ENCODE results near the gene CDK5.
A peak's percentile ranks its signal among the peaks of the same experiment; 100 is the strongest.

The CDK5 gene

DNA sequence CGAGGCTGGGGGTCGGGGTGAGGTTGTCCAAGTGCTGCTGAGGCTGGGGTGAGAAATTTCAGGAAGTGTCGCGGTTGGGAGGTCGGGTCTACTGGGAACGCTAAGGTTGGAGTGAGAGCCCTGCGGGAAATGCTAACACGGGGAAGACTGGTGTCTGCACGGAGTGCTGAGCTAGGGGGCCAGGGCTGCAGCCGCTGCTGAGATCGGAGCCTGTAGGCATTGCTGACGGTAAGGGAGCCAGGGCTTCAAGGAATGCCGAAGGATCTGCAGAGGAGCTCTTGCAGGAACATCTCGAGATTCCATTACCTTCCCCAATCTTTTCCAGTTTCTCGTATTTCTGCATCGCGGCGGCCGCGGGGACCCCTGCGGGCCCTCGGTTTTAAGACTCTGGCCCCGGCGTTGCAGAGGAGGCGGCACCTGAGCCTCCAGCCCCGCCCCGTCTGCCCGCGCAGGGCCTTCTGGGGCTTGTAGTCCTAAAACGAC lies at the start of gene CDK5:
Gene CDK5, minus strand, starts transcription at position 392 of the 483 bp plus-strand sequence. Its CDS starts 49 bp downstream, at position 343.
- peak; percentile 46 for DNase-seq (ENCODE audit: low spot score)

DNA sequence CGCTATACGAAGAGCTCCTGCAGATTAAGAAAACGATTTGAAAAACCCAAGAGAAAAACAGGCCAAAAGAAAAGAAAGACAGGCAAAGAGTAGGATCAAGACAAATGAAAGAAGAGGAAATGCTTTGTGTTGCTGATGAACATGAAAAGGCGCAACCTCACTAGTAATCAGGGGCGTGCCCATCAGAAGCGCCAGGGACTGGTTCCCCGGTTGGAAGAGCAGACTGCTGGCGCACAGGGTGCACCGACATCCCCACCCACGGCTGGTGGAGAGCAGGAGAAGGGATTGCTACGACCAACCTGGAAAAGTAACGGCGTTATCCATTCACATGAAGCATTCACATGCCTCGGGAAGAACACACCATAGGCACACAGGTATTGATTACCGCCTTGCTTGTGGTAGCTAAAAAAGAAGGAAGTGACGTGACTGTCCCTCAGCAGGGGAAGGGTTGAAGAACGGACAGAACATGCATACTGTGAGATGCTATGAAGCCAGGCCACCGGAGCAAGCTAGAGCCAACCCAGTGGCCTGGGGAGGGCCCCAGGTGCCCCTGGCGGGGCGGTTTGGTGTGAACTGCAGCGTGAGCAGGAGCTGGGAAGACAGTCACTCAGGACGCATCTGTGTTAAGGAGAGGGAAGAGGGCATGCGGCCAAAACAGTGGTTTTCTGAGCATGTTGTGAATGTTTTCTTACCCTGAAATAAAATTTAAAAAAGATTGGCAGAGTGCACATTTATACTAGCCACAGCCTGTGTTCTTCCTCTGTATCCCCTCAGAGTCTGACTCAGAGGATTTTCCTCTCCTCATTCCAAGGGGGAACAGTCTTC lies 46.9 kb upstream of the CDK5 start:
- no peak for DNase-seq (ENCODE audit: low spot score)

DNA sequence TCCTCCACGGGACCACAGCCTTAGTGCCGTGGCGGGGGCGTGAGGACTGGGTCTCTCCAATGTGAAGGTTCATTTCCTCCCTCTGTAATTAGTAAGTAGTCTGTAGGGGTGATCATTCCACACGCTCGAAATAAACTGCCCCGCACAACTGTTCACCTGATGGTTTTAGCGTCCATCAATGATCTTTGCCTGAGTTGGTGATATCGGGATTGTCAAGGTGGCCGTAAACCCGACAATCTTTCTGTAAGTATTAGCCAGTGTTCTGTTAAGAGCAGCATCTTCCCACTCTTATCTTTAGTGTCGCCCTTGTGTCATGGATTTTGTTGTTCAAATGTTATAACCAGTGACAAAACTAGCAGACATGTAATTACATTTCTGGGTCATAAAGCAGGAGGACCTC lies 46.3 kb upstream of the CDK5 start:
- no peak for DNase-seq (ENCODE audit: low spot score)

DNA sequence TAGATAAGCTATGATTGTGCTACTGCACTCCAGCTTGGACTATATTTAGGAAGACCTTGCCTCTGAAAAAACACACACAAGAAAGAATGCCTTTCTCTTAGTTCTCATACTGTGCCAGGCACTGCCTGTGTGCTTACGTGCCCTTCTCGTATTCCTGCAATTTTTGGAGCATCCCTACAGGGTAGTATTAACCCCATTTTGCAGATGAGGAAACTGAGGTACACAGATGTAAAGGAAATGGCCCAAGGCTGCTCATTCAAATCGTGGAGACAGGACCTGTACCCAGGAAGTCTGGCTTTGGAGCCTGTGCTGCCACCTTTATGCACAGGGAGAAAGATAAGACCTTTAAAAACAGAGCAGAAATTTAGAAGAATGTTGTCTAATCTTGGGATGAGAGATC lies 45.3 kb upstream of the CDK5 start:
- no peak for DNase-seq (ENCODE audit: low spot score)

DNA sequence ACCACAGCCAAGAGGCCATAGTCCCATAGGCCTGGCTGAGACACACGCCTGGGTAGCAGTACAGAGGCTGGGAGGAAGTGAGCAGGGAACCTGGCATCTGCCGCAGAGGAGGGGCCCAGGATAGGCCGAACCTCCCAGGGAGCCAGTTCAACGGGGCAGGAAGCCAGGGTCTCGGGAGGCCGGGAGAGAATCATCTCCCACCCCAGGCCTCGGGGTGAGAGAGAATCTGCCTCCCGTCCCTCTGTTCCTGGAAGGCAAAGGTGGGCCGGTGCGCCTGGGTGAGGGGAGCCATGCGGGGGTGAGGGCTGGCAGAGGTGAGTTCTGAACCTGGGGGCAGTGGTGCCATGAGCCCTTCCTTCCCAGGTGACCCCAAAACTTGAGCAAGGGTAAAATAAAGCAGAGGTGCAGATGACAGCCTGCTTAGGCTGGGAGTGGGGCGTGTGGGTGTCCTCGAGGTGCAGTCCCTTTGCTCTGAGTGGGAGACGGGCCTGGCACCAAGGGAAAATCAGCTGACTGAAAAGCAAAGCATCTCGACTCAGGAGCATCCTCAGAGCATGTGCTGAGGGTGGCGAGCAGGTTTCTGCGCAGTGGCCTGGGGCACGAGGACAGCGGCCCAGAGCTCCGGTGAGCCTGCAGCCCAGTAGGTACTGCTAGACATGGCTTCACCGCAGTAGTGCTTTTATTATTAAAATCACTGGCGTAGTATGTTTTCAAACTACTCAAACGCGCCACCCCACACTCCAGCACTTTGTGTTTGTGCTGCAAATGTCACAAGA lies 44.1 kb upstream of the CDK5 start:
- no peak for DNase-seq (ENCODE audit: low spot score)

DNA sequence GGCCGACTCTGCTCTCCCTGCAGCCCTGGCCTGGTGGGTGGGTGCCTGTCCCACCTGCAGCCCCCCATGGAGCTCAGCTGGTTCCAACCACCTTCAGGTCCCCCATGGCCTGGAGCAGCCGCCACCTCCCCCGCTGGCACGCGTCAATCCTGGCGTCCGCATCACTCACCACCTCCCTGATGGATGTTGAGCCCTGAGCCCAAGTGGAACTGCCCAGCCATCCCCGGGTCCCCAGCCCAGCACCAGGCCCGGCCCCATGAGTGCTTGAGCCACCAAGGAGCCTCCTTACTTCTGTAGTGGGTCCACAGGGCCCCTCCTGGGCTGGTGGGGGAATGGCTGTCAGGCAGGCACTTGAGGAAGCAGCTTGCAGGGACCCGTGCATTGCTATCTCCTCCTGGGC lies 43.2 kb upstream of the CDK5 start:
- DNase-seq (ENCODE audit: low spot score) = no peak

DNA sequence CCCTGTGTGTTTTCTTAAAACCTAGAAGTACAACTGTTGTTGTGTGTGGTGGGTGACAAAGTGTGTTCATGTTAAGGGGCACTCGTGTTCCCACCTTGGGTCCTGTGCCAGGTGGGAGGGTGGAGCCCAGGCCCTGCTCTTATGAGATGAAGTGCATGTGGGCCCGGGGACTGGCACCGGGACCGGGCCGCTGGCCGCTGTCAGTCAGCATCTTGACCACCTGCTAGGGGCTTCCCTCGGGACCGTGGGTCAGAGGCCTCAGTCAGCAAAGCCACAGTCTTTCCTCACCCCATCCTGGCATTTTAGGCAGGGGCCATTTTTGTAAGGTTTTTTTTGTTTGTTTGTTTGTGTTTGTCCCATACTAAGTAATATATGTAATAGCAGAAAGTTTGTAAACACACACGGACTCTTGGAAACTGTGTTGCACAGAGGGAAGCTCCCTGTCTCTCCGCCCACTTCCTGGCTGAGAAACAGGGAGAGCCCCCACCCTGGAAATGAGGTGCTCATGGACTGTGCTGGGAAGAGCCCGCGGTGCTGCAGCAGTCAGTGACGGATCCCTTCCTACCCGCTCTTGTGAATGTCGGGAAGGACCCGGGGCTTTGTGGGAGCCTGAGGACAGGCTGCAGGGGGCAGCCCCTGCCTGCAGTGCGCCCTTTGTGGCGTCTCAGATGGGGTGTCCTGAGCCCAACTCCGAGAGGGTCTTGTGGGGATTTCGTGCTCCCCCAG lies 42.0 kb upstream of the CDK5 start:
- no peak for DNase-seq (ENCODE audit: low spot score)

DNA sequence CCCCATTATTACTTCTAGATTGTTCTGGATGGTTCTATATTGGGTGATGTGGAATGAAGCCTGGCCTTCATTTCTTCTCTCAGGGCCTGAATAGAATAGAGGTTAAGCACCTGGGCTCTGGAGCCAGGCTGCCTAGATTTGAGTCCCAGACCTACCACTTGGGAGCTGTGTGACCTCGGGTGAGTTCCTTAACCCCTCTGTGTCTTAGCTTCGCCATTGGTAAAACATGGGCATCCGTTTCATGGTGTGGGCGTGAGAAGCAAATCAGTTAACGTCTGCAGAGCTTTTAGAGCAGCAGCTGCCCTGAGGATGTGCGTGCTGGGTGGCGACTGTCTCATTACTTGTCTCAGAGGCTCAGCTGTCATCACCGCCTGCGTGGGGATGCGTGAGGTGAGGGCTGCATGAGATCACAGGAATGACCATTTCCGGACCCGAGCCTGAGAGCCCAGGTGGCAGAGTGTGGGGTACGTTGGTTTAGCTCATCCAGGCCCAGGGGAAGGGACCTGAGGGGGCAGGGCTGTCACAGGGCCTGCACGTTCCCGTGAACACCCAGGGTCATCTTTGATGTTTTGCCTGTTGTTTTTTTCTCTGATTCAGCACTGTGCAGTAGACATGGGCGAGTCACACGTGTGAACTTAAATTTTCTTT lies 38.3 kb upstream of the CDK5 start:
- no peak for DNase-seq (ENCODE audit: low spot score)

DNA sequence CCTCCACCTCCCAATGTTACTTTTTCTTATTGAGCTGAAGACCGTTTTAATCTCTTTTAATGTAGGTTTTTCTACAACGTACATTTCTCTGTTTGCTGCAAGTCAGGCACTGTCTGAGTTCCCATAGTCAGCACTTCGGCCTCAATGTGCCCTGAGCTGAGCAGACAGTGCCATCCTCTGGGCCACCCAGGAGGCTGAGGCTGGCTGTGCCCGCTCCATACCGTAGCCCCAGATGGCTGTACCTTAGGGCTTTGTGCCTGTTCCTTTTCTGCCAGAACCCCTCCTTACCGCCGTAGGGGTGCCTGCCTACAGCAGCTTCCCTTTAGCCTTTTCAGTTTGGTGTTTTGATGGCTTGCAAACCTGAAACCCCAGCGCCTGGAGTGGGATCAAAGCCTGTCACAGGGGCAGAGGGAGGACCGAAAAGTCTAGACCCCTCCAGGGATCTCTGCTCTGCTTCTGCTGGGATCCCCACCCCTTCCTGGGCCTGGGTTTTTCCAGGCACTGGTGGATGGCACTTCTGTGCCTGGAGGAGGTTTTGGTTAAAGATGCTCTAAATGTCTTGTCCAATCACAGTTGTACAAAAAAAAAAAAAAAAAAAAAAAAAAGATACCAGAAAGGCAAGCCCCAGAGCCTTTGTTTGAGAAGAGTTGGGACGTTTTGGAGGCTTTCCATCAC lies 37.6 kb upstream of the CDK5 start:
- DNase-seq (ENCODE audit: low spot score) = no peak

DNA sequence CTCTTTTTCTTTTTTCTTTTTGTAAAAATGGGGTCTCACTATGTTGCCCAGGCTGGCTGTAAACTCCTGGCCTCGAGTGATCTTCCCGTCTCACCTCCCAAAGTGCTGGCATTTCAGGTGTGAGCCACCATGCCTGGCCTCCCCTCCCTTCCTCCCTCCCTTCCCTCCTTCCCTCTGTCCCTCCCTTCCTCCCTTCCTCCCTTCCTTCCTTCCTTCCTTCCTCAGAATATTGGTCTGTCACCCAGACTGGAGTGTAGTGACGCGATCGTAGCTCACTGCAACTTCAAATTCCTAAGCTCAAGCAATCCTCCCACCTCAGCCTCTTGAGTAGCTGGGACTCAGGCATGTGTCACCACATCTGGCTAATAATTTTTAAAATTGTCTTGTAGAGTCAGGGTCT lies 37.0 kb upstream of the CDK5 start:
- no peak for DNase-seq (ENCODE audit: low spot score)

DNA sequence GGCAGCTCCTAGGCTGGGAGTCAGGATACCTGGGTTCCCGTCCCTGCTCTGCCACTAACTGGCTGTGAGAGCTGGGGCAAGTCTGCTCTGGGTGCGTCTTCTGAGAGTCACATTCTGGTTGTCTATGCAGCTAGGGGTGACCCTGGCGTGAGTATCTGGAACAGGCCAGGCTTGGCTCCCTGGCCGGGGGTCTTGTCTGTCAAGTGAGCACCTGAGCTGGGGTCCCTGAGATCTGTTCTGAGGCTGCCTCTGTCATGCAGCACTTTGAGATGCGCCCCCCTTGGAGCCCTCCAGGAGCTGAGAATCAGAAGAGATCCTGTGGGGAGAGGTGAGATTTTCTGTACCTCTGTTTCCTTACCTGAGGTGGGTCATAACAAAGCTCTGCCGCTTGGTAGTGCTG lies 36.1 kb upstream of the CDK5 start:
- no peak for DNase-seq (ENCODE audit: low spot score)

DNA sequence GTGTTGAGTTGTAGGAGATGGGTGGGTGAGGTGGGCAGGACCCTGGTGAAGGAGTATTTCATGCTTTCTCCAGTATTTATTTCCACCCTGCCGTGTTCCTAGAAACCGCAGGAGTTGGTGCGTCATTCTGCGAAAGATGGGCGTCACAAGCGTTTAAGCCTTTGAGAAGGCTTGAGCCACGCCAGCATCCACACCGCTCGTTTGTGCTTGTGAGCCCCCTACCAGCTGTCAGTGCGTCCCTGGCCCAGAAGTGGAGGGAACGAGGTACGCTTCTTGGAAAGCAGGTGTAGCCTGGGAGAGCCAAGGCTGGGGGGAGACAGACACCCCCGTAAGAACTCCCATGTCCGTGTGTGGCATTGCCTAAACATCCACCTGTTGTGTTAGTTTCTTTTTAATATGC lies 34.3 kb upstream of the CDK5 start:
- no peak for DNase-seq (ENCODE audit: low spot score)

DNA sequence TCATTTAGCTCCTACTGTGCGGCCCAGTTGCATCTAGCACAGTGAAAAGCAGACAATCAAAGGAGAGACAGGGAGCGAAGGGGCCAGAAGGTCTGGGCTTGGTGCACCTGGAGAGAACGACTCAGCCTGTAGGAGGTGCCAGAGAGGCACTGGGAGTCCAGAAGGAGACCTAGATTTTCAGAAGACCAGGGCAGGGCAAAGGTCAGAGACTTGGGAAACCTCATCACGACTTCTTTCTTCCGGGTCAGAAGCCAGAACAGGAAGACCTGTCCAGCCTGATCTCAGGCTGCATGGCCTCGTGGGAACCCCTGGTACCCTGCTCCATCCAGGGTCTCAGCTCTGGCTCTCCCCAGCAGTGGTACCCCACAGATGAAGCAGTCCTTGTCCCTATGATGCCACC lies 33.7 kb upstream of the CDK5 start:
- no peak for DNase-seq (ENCODE audit: low spot score)

DNA sequence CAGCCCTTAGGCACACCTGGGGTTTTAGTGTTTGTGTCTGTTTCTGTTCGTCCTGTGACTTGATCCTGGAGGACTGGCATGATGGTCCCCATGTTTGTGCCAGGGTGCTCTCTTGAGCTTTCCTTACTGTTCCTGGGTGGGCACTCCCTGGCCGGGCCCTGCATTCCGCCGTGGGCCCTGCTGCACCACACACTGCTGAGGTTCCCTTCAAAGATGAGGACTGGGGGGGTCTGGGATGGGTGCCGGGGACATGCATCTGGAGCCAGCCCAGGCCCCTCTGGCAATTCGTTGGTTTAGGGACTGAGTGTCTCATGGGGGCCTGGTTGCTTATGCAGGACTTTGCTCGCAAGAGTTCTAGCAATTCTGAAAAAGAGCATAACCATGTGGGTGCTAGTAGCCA lies 33.3 kb upstream of the CDK5 start:
- DNase-seq (ENCODE audit: low spot score) = no peak

DNA sequence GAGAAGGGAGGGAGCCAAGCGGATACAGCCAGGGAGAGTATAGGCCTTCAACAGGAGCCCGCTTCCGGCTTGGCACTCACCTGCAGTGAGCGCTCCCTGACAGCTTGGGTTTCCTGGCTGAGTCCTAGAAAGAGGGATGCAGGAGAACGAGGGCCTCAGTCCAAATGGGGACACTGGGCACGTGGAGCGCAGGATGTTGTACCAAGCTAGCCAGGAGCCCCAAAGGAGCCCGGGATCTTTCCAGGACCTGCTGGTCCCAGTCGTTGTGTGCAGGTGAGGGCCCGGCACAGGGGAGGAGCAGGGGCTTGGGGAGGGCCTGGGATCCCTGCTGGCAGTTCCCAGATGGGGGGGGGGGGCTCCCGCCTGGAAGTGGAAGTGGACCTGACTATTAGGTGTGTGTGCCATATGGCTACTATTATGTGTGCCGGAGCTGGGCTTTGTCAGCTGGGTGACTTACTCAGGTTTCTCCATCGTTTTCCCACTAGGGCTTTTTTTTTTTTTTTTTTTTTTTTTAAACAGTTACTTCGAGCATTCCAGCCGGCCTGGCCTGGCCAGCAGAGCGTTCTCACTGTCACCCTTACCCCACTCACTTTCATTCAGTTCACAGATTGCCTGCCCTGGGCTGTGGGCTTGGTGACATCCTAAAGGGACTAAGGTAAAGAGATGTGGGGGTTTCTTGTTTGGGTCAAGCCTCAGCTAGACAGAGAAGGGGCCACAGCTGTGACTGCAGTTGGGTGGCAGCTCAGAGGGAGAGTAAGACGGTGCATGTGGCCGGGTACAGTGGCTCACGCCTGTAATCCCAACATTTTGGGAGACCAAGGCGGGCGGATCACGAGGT lies 32.4 kb upstream of the CDK5 start:
- DNase-seq (ENCODE audit: low spot score) = no peak

DNA sequence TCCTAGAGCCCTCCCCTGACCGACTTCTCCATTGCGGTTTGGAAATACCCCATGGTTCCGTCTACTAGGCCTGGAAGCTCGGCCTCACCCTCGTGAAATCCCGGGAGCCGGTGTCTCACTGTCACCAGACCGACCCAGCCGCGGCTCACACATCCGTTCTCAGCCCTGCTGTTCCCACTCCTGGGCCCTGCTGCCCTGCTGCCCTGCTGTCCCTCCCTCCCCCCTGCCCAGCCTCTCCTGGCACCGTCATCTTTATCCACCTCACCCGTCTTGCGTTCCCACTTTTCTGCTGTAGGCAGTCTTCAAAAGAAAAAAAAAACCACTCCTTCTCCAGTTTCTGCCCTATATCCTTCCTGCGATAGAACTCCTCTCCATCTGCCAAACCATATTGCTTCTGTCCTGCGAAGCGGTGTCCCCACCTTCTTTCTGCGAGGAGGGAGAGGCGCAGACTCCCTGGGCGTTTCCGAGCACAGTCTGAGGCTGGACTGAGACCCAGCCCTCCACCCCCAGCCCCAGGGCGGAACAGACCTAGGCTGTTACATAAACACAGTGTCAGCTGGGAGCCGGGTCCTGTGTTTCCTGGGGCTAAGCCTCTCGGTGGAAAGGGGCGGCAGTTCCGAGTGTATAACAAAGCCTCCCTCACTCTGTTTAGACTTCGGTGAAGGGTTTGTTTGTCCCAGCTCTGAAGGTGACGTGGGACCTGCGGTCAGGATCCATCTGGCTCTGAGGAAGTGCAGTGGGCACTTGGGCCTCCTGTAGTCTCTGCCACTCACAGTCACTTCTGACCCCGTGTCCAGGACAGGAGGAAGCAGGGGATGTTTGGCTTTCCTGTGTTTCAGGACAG lies 31.4 kb upstream of the CDK5 start:
- DNase-seq (ENCODE audit: low spot score) = no peak

DNA sequence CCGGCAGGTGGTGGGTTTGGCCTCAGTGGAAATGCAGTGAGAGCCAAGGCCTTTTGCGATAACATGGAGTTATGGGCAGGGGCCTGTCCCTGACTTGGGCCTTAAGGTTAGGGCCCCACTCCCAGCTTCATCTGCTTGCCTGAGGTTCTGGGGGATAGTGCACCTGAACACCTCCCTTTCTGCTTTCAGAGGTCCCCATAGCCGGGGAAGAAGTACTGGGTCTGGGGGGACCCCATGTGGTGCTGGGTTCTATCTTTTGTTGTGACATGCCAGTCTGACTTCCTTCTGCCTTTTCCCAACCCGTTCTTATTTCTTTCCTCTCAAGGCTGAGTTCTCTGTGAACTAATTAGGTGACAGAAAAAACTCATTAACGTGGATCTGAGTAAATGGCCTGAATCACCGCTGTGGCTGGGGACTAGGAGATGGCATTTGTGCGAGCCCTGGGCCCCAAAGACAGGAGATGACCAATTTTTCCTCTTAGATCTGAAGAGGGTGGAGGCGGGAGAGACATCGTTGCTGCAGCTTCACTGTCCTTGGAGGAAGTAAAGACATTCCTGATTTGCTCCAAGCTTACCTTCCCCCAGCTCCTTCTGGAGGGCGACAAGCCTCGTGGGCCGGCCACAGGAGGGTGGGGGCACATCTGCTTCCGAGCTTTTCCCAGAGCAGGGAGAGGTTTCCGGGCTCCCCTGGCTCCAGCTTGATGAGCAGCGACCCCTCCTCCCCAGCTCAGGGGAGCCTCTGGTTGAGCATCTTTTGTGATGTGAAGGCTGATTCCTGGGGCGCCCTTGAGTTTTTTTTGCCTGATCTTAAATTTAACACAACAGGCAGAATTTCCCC lies 30.5 kb upstream of the CDK5 start:
- no peak for DNase-seq (ENCODE audit: low spot score)

DNA sequence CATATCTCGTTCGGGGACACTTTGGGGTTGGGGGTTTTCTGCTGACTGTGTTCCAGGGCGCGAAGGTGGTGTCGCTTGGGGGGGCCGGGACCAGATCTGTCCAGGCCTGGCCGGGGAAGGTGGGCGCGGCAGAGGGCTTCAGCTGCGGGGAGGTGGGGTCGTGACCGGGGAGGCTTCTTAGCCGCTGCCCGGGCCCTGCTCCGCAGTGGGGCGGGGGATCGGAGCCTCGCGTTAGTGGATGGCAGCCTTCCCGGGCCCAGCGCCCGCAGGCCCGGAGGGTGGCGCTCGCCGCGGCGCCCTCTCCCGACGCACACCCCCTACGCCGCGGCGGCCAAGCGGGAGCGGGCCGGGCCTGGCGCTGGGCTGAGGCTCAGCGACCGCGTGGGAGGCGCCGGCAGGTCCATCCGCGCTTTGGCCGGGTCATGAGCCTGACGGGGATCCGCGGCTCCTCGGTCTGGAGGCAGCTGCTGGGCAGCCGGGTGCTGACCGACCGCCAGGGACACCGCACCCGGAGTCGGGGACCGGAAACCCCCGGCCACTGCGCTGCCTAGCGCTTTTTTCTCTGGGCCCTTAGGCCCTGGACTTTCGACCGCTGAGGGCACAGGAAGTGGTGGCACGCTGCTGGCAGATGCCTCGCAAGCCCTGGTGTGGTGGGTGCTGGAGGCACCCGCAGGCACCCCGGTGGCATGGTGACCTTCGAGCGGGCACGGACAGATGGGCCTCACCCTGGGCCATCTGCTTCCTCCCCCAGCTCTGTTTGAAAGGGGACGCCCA lies 29.7 kb upstream of the CDK5 start:
- DNase-seq (ENCODE audit: low spot score) = peak; percentile 56

All from SW480 (cell line).